HepG2 (cell line): Measurements from ENCODE around the gene SERINC1. TPM values are rescaled to one million over a fixed set of nuclear protein-coding genes. Genes with fewer than 3 reads are reported as not detected.

Experiments used
- ATAC-seq: fragments of 200-7000 bp; cut with Tn5 transposase; 3 replicates; pipeline ENCODE4 v1.9.1; 2020; ENCODE audit warnings: mild to moderate bottlenecking, moderate library complexity
- BruUV-seq: library from RNA; stranded (reverse); fragments of 400-500 nt; replicated peaks from 2 replicates; lab custom pipeline; 2021; lab: Mats Ljungman, UMichigan
- CTCF ChIA-PET: fragments of 300-600 bp; formaldehyde crosslinking; extraction: SDS; loops from one replicate; lab custom pipeline; 2021; ENCODE audit warnings: low total read pairs, inconsistent platforms, low intra/inter-chr PET ratio; lab: Yijun Ruan, JAX
- POLR2A ChIA-PET: fragments of 350-600 bp; sonication (Branson Sonifier 250); formaldehyde crosslinking; loops from one replicate; lab custom pipeline; 2020; ENCODE audit warnings: antibody characterized with exemption, inconsistent platforms; lab: Yijun Ruan, JAX
- DNase-seq: peaks from one replicate; pipeline ENCODE4 v3.0.0-alpha.2; 2015; ENCODE audit warnings: low spot score
- FAIRE-seq: peaks from 3 replicates; lab custom pipeline; 2011; peaks lifted over from hg19 to GRCh38; lab: Jason Lieb, UNC
- H2AFZ ChIP-seq: one replicate; pipeline ENCODE4 v1.6.1; 2011; ENCODE audit warnings: low read length, inconsistent platforms
- H3K27ac ChIP-seq: fragments of 300-600 bp; 3 replicates; pipeline ENCODE4 v1.8.0; 2011; ENCODE audit warnings: mixed run types, mild to moderate bottlenecking, mixed read lengths, low read length, inconsistent platforms; ENCODE audit not compliant: insufficient read depth; ENCODE audit errors: extremely low read length
- H3K27me3 ChIP-seq, 2 experiments: fragments of 200-600 bp in 1 of 2; 2 replicates in 1 of 2; 3 replicates in 1 of 2; pipeline versions ENCODE4 v1.6.0 to v1.8.0; 2011; ENCODE audit warnings: low read length in 2 of 2, mild to moderate bottlenecking in 2 of 2, moderate library complexity in 2 of 2, inconsistent platforms in 1 of 2; ENCODE audit not compliant: insufficient read depth in 2 of 2, control insufficient read depth in 1 of 2
- H3K36me3 ChIP-seq, 2 experiments: fragments of 200-600 bp in 1 of 2; replicated peaks in 1 of 2; 2 replicates in 1 of 2; 3 replicates in 1 of 2; pipeline versions ENCODE4 v1.5.1 to v1.8.0; 2011; ENCODE audit warnings: low read length in 2 of 2, inconsistent platforms in 1 of 2; ENCODE audit not compliant: insufficient read depth in 2 of 2, control insufficient read depth in 1 of 2
- H3K4me1 ChIP-seq: 2 replicates; pipeline ENCODE4 v1.5.1; 2012; ENCODE audit warnings: low read length, inconsistent platforms; ENCODE audit not compliant: insufficient read depth
- H3K4me2 ChIP-seq: 2 replicates; pipeline ENCODE4 v1.6.0; 2011; ENCODE audit warnings: low read depth, low read length, inconsistent platforms
- H3K4me3 ChIP-seq, 3 experiments: fragments of 200-600 bp in 1 of 3; sonication (generic), shearing (Covaris generic) in 1 of 3; replicated peaks in 1 of 3; 2 replicates each; pipeline ENCODE4 v1.5.1; 2011 to 2016; ENCODE audit warnings: low read length in 3 of 3, inconsistent platforms in 2 of 3, low read depth in 2 of 3, mild to moderate bottlenecking in 2 of 3, control low read depth in 1 of 3, mixed read lengths in 1 of 3; ENCODE audit not compliant: insufficient read depth in 1 of 3
- H3K79me2 ChIP-seq: one replicate; pipeline ENCODE4 v1.6.1; 2011; ENCODE audit warnings: low read length, inconsistent platforms; ENCODE audit not compliant: insufficient read depth
- H3K9ac ChIP-seq: 2 replicates; pipeline ENCODE4 v1.6.0; 2011; ENCODE audit warnings: mild to moderate bottlenecking, low read depth, low read length, inconsistent platforms; ENCODE audit not compliant: insufficient read depth
- H3K9me3 ChIP-seq: 2 replicates; pipeline ENCODE4 v1.5.1; 2012; ENCODE audit warnings: mild to moderate bottlenecking, low read length
- H4K20me1 ChIP-seq: 2 replicates; pipeline ENCODE4 v1.6.0; 2011; ENCODE audit warnings: inconsistent platforms, mild to moderate bottlenecking, low read length, moderate library complexity; ENCODE audit not compliant: insufficient read depth
- ARNT2 ChIP-seq: sonication (generic); formaldehyde crosslinking; IDR thresholded peaks from 2 replicates; pipeline ENCODE4 v1.8.0; 2022; ENCODE audit warnings: mild to moderate bottlenecking, low read depth, missing genetic modification reagents, moderate library complexity
- STAG1 ChIP-seq: sonication (generic); formaldehyde crosslinking; IDR thresholded peaks from 2 replicates; pipeline ENCODE4 v1.4.0; 2020; ENCODE audit warnings: missing genetic modification reagents
- ZNF556 ChIP-seq: sonication (generic); formaldehyde crosslinking; IDR thresholded peaks from 2 replicates; pipeline ENCODE4 v1.4.0; 2020; ENCODE audit warnings: mild to moderate bottlenecking, missing genetic modification reagents, borderline replicate concordance
- in situ Hi-C: cut with HindIII; loops from 2 replicates; pipeline ENCODE4 v1.10.0; 2017; ENCODE audit warnings: low pct_unique_long_range_greater_than_20kb; ENCODE audit not compliant: extremely low pct_ligation_motif_present
- intact Hi-C: fragments of 100-400 bp; cut with micrococcal nuclease; formaldehyde crosslinking; loops from one replicate; pipeline ENCODE4 v1.10.0; 2022; ENCODE audit not compliant: unreplicated experiment
- polyA plus RNA-seq, 8 experiments: library from polyadenylated mRNA; depleted of rRNA in 3 of 8; stranded (reverse) in 7 of 8; unstranded in 1 of 8; fragments of >200 nt; fragmentation: Illumina TruSeq in 4 of 8; extraction: Trizol in 4 of 8; gene quantifications; 2 replicates each; pipeline versions ENCODE4 v1.2.1 to v1.2.3, GENCODE V29; 2011 to 2016; ENCODE audit warnings: low read depth in 4 of 8, missing spikeins in 1 of 8, mixed read lengths in 1 of 8; ENCODE audit not compliant: insufficient read depth in 1 of 8
- total RNA-seq, 5 experiments: library from RNA; depleted of rRNA; stranded (reverse); fragments of >200 nt; fragmentation: Illumina TruSeq; extraction: Trizol; gene quantifications; 2 replicates each; pipeline ENCODE4 v1.2.3, GENCODE V29; 2016; ENCODE audit warnings: low read depth in 1 of 5
- TF ChIP-seq, protein P1 (sequence below): sonication (generic); formaldehyde crosslinking; IDR thresholded peaks from 2 replicates; pipeline ENCODE4 v1.5.0; 2020; ENCODE audit warnings: mild to moderate bottlenecking, missing genetic modification reagents, moderate library complexity
- TF ChIP-seq, protein P2 (sequence below): IDR thresholded peaks from 2 replicates; pipeline ENCODE4 v1.6.1; 2012; ENCODE audit warnings: low read depth, low read length, improper control_type of control experiment

SERINC1 gene
- total and polyA plus RNA-seq, 2 of the 13 experiments (the other 11 are each of a cell fraction or from before 2014, with no cell fraction given) = 93.5 to 112 TPM

DNA sequence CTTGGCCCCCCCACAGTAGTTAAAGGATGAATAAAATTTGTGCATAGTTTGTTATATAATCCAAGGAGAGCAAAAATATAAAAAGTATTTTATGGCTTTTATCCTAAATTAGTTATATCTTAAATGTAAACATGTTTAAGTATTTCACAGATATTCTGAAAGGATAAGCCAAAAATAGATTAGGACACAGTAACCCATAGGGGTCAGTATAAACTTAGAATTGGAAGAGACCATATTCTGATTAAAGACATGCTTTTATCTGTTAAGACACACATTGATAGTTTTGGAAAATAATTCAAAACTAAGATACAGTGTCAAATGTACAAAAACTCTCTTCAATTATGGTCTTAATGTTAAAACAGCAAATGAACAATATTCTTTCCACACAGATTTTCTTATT is 4.5 kb upstream of the SERINC1 start:
- ATAC-seq = no peak
- no peak overlapping the region for H3K9ac ChIP-seq
- H4K20me1 ChIP-seq = peaks cover under 1% of the 10 kb centered on the region; the same call in 1 of the 2 replicates
- H3K27me3 ChIP-seq = no peaks in the 10 kb centered on the region; a peak in 1 of 5 replicates
- TF ChIP-seq ZNF556 (CRISPR knock-in tag) (no peak), STAG1 (CRISPR knock-in tag) (peak; percentile 53), ARNT2 (no peak)
- TF ChIP-seq, protein P1, sequence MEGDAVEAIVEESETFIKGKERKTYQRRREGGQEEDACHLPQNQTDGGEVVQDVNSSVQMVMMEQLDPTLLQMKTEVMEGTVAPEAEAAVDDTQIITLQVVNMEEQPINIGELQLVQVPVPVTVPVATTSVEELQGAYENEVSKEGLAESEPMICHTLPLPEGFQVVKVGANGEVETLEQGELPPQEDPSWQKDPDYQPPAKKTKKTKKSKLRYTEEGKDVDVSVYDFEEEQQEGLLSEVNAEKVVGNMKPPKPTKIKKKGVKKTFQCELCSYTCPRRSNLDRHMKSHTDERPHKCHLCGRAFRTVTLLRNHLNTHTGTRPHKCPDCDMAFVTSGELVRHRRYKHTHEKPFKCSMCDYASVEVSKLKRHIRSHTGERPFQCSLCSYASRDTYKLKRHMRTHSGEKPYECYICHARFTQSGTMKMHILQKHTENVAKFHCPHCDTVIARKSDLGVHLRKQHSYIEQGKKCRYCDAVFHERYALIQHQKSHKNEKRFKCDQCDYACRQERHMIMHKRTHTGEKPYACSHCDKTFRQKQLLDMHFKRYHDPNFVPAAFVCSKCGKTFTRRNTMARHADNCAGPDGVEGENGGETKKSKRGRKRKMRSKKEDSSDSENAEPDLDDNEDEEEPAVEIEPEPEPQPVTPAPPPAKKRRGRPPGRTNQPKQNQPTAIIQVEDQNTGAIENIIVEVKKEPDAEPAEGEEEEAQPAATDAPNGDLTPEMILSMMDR = peak; percentile 47; the same call in 1 of the 2 replicates
- TF ChIP-seq, protein P2, sequence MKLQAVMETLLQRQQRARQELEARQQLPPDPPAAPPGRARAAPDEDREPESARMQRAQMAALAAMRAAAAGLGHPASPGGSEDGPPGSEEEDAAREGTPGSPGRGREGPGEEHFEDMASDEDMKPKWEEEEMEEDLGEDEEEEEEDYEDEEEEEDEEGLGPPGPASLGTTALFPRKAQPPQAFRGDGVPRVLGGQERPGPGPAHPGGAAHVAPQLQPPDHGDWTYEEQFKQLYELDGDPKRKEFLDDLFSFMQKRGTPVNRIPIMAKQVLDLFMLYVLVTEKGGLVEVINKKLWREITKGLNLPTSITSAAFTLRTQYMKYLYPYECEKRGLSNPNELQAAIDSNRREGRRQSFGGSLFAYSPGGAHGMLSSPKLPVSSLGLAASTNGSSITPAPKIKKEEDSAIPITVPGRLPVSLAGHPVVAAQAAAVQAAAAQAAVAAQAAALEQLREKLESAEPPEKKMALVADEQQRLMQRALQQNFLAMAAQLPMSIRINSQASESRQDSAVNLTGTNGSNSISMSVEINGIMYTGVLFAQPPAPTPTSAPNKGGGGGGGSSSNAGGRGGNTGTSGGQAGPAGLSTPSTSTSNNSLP = 0 out of 2 replicates have a peak, but pooled peaks have one; percentile 51
- TF ChIP-seq, all 625 proteins: peak for 3
- POLR2A ChIA-PET = no interaction called here
- H3K9me3 ChIP-seq = no peaks in the 10 kb centered on the region
- peak; percentile 15 for FAIRE-seq
- intact Hi-C loops = loop anchor here (1.0 kb wide), 1 partner anchor 54 kb away; no protein-coding TSS in a partner anchor
- BruUV-seq = no TSS peak
- DNase-seq = peak; percentile 24
- CTCF ChIA-PET = interaction anchor here (1.3 to 2.9 kb wide), 3 partner anchors 55 to 250 kb away, joined by 4 to 19 read pairs (median 4); no protein-coding TSS in a partner anchor
- peaks cover 6% of the 10 kb centered on the region for H3K4me1 ChIP-seq
- no peak overlapping the region for H3K27ac ChIP-seq
- no peak overlapping the region for H3K4me3 ChIP-seq
- in situ Hi-C loops = loop anchor here (25.0 kb wide), 1 partner anchor 361 kb away; no protein-coding TSS in a partner anchor
- no peaks in the 10 kb centered on the region for H3K36me3 ChIP-seq
- peaks cover 8% of the 10 kb centered on the region for H3K79me2 ChIP-seq
- no peak overlapping the region for H3K4me2 ChIP-seq
- no peak overlapping the region for H2AFZ ChIP-seq
